ENCODE results near the gene LRRC74B. TPM values are rescaled to one million over a fixed set of nuclear protein-coding genes. Genes with fewer than 3 reads are reported as not detected.
"Not testable (repeated sequence)": the region's sequence is repeated elsewhere in the genome, so short reads cannot be mapped to it uniquely, and the experiment has no call there.

Gene LRRC74B
- total RNA-seq, 1 donor from 2014 or later = not detected

- DNase-seq = no peak
Observed at GRCh38 chr22:21032037-21032867, 13.5 kb upstream of the LRRC74B start, which contains the start of gene SLC7A4. Gene SLC7A4 (minus strand): TSS chr22:21032561. CDS start chr22:21031812, 749 bp downstream.

- DNase-seq = no peak
Observed at GRCh38 chr22:21032868-21033688, 12.7 kb upstream of the LRRC74B start.

- no peak for DNase-seq
Observed at GRCh38 chr22:21033895-21034294, 11.9 kb upstream of the LRRC74B start.

GRCh38 chr22:21034989-21035388 lies 10.8 kb upstream of the LRRC74B start:
- no peak for DNase-seq

GRCh38 chr22:21038405-21038804 lies 7.3 kb upstream of the LRRC74B start:
- DNase-seq = no peak

- not testable (repeated sequence) for DNase-seq
Observed at GRCh38 chr22:21039158-21039557, 6.6 kb upstream of the LRRC74B start.

GRCh38 chr22:21041937-21042336 lies 3.8 kb upstream of the LRRC74B start:
- DNase-seq = no peak

- no peak for DNase-seq
Observed at GRCh38 chr22:21042978-21043859, 2.5 kb upstream of the LRRC74B start.

GRCh38 chr22:21043860-21044535 lies 1.7 kb upstream of the LRRC74B start:
- no peak for DNase-seq

- DNase-seq = peak; percentile 47
Observed at GRCh38 chr22:21044931-21045584, 688 bp upstream of the LRRC74B start.

GRCh38 chr22:21047035-21047661 lies 1.4 kb downstream of the LRRC74B start:
- DNase-seq = no peak

GRCh38 chr22:21047730-21048129 lies 2.0 kb downstream of the LRRC74B start:
- DNase-seq = no peak

GRCh38 chr22:21048448-21048847 lies 2.7 kb downstream of the LRRC74B start:
- not testable (repeated sequence) for DNase-seq

- DNase-seq = not testable (repeated sequence)
Observed at GRCh38 chr22:21048965-21049364, 3.2 kb downstream of the LRRC74B start.

- no peak for DNase-seq
Observed at GRCh38 chr22:21051145-21051830, 5.5 kb downstream of the LRRC74B start.

- DNase-seq = no peak
Observed at GRCh38 chr22:21051831-21052400, 6.2 kb downstream of the LRRC74B start.

GRCh38 chr22:21052715-21053459 lies 7.1 kb downstream of the LRRC74B start:
- no peak for DNase-seq

GRCh38 chr22:21054046-21054713 lies 8.4 kb downstream of the LRRC74B start:
- DNase-seq = no peak
